ENCODE results near the gene ADCYAP1R1. TPM values are rescaled to one million over a fixed set of nuclear protein-coding genes. Genes with fewer than 3 reads are reported as not detected.

The ADCYAP1R1 gene
- total RNA-seq, 1 donor: not detected

- TF ChIP-seq CTCF (IDR thresholded peaks at IDR 0.05; ENCODE audit: insufficient read depth, low read length): no peak
- no peak for DNase-seq (ENCODE audit: low read depth)
- no peak overlapping the region for H3K4me3 ChIP-seq (ENCODE audit: low read depth, low read length)
These were observed 46.7 kb downstream of the ADCYAP1R1 start for GRCh38 chr7:31098642-31099360.

GRCh38 chr7:31099451-31100444 is 47.6 kb downstream of the ADCYAP1R1 start:
- no peak for TF ChIP-seq CTCF (IDR thresholded peaks at IDR 0.05; ENCODE audit: insufficient read depth, low read length)
- DNase-seq (ENCODE audit: low read depth): no peak
- no peak overlapping the region for H3K4me3 ChIP-seq (ENCODE audit: low read depth, low read length)

GRCh38 chr7:31100445-31100844 is 48.3 kb downstream of the ADCYAP1R1 start:
- peak; percentile 1 for DNase-seq (ENCODE audit: low read depth)

GRCh38 chr7:31100871-31101270 is 48.8 kb downstream of the ADCYAP1R1 start:
- H3K4me3 ChIP-seq (ENCODE audit: low read depth, low read length): no peak overlapping the region

More at GRCh38 chr7:31100445-31100844, 48.3 kb downstream of the ADCYAP1R1 start:
- H3K4me3 ChIP-seq (ENCODE audit: low read depth, low read length): no peak overlapping the region
- no peak for TF ChIP-seq CTCF (IDR thresholded peaks at IDR 0.05; ENCODE audit: insufficient read depth, low read length)

GRCh38 chr7:31101544-31101943 is 49.4 kb downstream of the ADCYAP1R1 start:
- H3K4me3 ChIP-seq (ENCODE audit: low read depth, low read length): no peak overlapping the region
- DNase-seq (ENCODE audit: low read depth): no peak

More at GRCh38 chr7:31100871-31101270, 48.8 kb downstream of the ADCYAP1R1 start:
- DNase-seq (ENCODE audit: low read depth): no peak
- no peak for TF ChIP-seq CTCF (IDR thresholded peaks at IDR 0.05; ENCODE audit: insufficient read depth, low read length)

More at GRCh38 chr7:31101544-31101943, 49.4 kb downstream of the ADCYAP1R1 start:
- TF ChIP-seq CTCF (IDR thresholded peaks at IDR 0.05; ENCODE audit: insufficient read depth, low read length): no peak

All from fibroblast of the aortic adventitia (primary cell).